Left lung (tissue), 10 donors: Measurements from ENCODE around the gene PDE11A. TPM values are rescaled to one million over a fixed set of nuclear protein-coding genes. Genes with fewer than 3 reads are reported as not detected.

Experiments
- ATAC-seq: fragments of 200-7000 bp; cut with Tn5 transposase; one replicate; pipeline ENCODE4 v1.9.1; 2020; ENCODE audit warnings: moderate library complexity
- DNase-seq, 4 donors: peaks; one replicate each; pipeline ENCODE4 v3.0.0-alpha.2; 2013 to 2020
- H3K27ac ChIP-seq, 2 donors: fragments of 200-600 bp; sonication (generic) in 1 of 2; one replicate each; pipeline versions ENCODE4 v1.5.0 to v1.8.0; 2020 to 2021
- H3K27me3 ChIP-seq, 2 donors: fragments of 200-600 bp; sonication (generic) in 1 of 2; one replicate each; pipeline versions ENCODE4 v1.5.0 to v1.8.0; 2020 to 2021
- H3K36me3 ChIP-seq, 2 donors: fragments of 200-600 bp; sonication (generic) in 1 of 2; one replicate each; pipeline versions ENCODE4 v1.5.0 to v1.8.0; 2020 to 2021
- H3K4me1 ChIP-seq, 2 donors: fragments of 200-600 bp; one replicate each; pipeline ENCODE4 v1.8.0; 2021
- H3K4me3 ChIP-seq, 2 donors: fragments of 200-600 bp; sonication (generic) in 1 of 2; one replicate each; pipeline versions ENCODE4 v1.5.0 to v1.8.0; 2020 to 2021; ENCODE audit warnings: mild to moderate bottlenecking in 1 of 2
- H3K9me3 ChIP-seq, 2 donors: fragments of 200-600 bp; sonication (generic) in 1 of 2; one replicate each; pipeline versions ENCODE4 v1.5.0 to v1.8.0; 2020 to 2021
- intact Hi-C, 2 donors: fragments of 100-400 bp; cut with DNase I; formaldehyde crosslinking; loops; one replicate each; pipeline versions ENCODE4 v1.11.2 to v1.14.2; 2022
- polyA plus RNA-seq, 6 donors: library from polyadenylated mRNA; unstranded; fragments of 120-200 nt; gene quantifications; one replicate each; pipeline ENCODE4 v1.2.1, GENCODE V29; 2013; ENCODE audit not compliant: insufficient read length in 6 of 6
- total RNA-seq, 2 donors: library from RNA; stranded (reverse); fragmentation: NEBNext Ultra II Directional; extraction: Animal tissue kit (Norgen Biotek cat#: 25700); gene quantifications; one replicate each; pipeline ENCODE4 v1.2.1, GENCODE V29; 2021
- TF ChIP-seq, protein P1 (sequence below), 2 donors: fragments of 200-600 bp; sonication (generic) in 1 of 2; IDR thresholded peaks; one replicate each; pipeline versions ENCODE4 v1.5.0 to v1.8.0; 2021; ENCODE audit warnings: antibody characterized with exemption in 2 of 2
- donor health status: DM: no; HTN: yes; CAD: no.
- donor health status: DM: no; HTN: no; CAD: no.

The PDE11A gene
- total and polyA plus RNA-seq, 8 donors: 0.24 to 0.73 (median 0.35) TPM

DNA sequence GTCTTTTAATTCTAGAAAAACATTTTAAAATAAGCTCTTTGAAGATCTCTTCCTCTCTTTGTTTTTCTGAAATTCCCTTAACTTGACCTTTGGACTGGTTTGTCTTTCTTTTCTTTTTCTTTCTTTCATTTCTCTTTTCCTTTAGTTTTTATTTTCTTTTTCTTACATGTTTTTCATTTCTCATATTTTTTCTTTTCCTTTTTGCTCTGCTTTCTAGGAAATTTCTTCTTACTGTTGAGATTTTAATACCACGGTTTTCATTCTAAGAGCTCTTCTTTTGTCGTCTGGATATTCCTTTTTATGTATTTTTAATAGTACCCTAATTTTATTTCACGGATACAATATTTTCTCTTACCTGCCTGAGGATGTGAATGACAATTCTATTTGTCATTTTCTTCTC lies 342.2 kb downstream of the PDE11A start:
- Histone ChIP-seq H3K27me3 (no peaks in the 10 kb centered on the region), H3K9me3 (no peaks in the 10 kb centered on the region), H3K36me3 (no peaks in the 10 kb centered on the region), H3K4me1 (no peaks in the 10 kb centered on the region), H3K27ac (no peak overlapping the region), H3K4me3 (no peak overlapping the region)
- DNase-seq (no peak), ATAC-seq (no peak)
- TF ChIP-seq, protein P1, sequence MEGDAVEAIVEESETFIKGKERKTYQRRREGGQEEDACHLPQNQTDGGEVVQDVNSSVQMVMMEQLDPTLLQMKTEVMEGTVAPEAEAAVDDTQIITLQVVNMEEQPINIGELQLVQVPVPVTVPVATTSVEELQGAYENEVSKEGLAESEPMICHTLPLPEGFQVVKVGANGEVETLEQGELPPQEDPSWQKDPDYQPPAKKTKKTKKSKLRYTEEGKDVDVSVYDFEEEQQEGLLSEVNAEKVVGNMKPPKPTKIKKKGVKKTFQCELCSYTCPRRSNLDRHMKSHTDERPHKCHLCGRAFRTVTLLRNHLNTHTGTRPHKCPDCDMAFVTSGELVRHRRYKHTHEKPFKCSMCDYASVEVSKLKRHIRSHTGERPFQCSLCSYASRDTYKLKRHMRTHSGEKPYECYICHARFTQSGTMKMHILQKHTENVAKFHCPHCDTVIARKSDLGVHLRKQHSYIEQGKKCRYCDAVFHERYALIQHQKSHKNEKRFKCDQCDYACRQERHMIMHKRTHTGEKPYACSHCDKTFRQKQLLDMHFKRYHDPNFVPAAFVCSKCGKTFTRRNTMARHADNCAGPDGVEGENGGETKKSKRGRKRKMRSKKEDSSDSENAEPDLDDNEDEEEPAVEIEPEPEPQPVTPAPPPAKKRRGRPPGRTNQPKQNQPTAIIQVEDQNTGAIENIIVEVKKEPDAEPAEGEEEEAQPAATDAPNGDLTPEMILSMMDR (IDR thresholded peaks at IDR 0.05): no peak
- intact Hi-C loops: no loop called here

DNA sequence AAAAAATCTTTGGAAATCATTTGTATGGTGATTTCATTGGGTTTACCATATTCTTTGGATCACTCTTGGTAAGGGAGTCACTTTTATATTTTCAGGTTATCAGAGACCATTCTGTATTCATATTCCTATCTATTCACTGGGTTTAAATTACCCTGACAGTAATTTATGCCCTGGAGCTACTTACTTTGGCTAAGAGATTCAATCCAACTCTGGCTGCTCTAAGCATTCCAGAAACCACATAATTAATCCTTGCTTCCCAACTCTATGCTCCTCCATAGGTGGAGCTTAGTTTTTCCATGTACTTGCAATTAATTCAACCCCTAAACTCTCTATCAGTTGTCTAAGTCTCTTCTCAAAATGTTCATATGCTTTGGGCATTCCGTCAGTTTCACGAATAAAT lies 343.7 kb downstream of the PDE11A start:
- H3K27ac ChIP-seq: no peak overlapping the region
- H3K4me3 ChIP-seq: no peak overlapping the region
- TF ChIP-seq, protein P1 (IDR thresholded peaks at IDR 0.05): no peak
- no peaks in the 10 kb centered on the region for H3K9me3 ChIP-seq
- no peaks in the 10 kb centered on the region for H3K27me3 ChIP-seq
- ATAC-seq: no peak
- intact Hi-C loops: loop anchor here in 1 of 2 donors (10.0 kb wide), 2 partner anchors 244 to 394 kb away; no protein-coding TSS in a partner anchor
- no peak for DNase-seq
- no peaks in the 10 kb centered on the region for H3K4me1 ChIP-seq
- H3K36me3 ChIP-seq: no peaks in the 10 kb centered on the region

DNA sequence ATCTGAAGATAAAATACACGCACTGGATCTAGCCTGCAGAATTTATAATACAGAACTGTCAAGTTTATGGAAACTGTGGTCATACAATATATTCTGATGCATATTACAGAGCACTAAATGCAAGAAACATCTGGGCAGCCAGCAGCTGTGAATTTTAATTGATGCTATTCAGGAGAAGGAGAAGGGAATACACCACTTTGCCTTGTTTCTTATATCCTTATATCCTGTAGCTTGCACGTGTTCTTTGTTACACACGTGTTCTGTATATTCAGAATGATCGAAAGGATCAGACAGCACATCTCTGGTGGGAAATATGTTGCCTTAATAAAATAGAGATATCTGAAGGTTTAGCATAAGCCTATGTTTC lies 344.2 kb downstream of the PDE11A start:
- TF ChIP-seq, protein P1 (IDR thresholded peaks at IDR 0.05): no peak
- no peak overlapping the region for H3K4me3 ChIP-seq
- DNase-seq (no peak), ATAC-seq (no peak)
- no peaks in the 10 kb centered on the region for H3K27me3 ChIP-seq
- no peaks in the 10 kb centered on the region for H3K9me3 ChIP-seq
- intact Hi-C loops: loop anchor here in 1 of 2 donors (10.0 kb wide), 2 partner anchors 244 to 394 kb away; no protein-coding TSS in a partner anchor
- H3K4me1 ChIP-seq: no peaks in the 10 kb centered on the region
- H3K27ac ChIP-seq: no peak overlapping the region
- H3K36me3 ChIP-seq: no peaks in the 10 kb centered on the region

GRCh38 chr2:177727577-177728398 lies 344.8 kb downstream of the PDE11A start:
- no peak for DNase-seq
- Histone ChIP-seq H3K9me3 (no peaks in the 10 kb centered on the region), H3K36me3 (no peaks in the 10 kb centered on the region), H3K27ac (no peak overlapping the region), H3K27me3 (no peaks in the 10 kb centered on the region), H3K4me3 (no peak overlapping the region), H3K4me1 (no peaks in the 10 kb centered on the region)
- TF ChIP-seq, protein P1 (IDR thresholded peaks at IDR 0.05): no peak
- ATAC-seq: no peak
- intact Hi-C loops: loop anchor here in 1 of 2 donors (10.0 kb wide), 2 partner anchors 243 to 393 kb away; no protein-coding TSS in a partner anchor

DNA sequence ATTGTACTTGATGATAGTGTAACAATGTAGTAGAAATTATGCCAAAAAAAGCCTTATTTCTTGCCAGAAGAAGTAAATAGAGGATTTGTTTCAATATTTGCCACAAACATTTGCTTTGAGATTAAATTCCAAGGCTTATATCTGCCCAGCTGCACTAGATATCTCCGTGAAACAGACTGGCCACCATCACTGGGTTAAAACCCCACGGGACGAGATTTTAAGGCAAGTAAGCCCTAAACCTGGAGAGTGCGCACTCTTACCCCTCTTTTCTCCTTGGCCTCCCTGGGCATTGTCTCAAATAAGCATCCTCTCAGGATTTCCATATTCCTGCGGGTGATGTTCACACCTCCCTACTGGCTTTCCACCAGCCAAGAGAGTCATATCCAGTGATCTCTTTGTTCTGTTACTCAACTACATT lies 345.6 kb downstream of the PDE11A start:
- Histone ChIP-seq H3K9me3 (no peaks in the 10 kb centered on the region), H3K27ac (no peak overlapping the region), H3K4me1 (no peaks in the 10 kb centered on the region), H3K36me3 (no peaks in the 10 kb centered on the region), H3K4me3 (no peak overlapping the region), H3K27me3 (no peaks in the 10 kb centered on the region)
- TF ChIP-seq, protein P1 (IDR thresholded peaks at IDR 0.05): no peak
- DNase-seq (peak in 1 of 4 donors; percentile 32), ATAC-seq (no peak)
- intact Hi-C loops: loop anchor here in 1 of 2 donors (10.0 kb wide), 2 partner anchors 242 to 392 kb away; no protein-coding TSS in a partner anchor
